Measurements from ENCODE around the gene FBLIM1.

Gene FBLIM1, protein sequence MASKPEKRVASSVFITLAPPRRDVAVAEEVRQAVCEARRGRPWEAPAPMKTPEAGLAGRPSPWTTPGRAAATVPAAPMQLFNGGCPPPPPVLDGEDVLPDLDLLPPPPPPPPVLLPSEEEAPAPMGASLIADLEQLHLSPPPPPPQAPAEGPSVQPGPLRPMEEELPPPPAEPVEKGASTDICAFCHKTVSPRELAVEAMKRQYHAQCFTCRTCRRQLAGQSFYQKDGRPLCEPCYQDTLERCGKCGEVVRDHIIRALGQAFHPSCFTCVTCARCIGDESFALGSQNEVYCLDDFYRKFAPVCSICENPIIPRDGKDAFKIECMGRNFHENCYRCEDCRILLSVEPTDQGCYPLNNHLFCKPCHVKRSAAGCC

DNA sequence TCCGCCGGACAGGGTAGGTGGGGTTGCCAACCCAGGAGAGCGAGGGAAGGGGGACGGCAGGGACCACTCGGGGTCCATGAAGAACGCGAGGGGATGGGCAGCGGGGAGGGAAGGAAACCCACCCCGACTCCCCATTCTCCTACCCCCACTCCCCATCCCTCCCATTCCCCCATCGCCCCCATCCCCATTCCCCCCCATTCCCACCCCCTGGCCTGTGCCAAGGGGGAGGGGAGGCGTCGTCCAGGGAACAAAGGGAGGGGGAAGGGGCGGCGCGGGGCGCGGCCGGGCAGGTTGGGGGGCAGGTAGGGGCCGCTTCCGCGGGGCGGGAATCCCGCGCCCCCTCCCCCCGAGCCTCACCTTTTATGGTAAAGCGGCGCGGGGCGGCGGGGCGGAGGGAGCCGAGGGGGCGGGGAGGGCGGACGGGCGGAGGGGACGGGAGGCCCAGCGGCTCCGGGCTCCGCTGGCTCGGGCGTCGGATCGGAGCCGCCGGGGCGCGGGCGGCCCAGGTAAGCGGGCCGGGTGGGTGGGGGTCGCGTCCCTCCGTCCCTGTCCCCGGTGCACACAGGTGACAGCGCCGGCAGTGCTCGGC is at the start of gene FBLIM1:
TSS of gene FBLIM1 (plus strand) at position 453 of the 589 bp plus-strand sequence. CDS start 6,189 bp downstream, outside the sequence.
- TF ChIP-seq, protein P1, sequence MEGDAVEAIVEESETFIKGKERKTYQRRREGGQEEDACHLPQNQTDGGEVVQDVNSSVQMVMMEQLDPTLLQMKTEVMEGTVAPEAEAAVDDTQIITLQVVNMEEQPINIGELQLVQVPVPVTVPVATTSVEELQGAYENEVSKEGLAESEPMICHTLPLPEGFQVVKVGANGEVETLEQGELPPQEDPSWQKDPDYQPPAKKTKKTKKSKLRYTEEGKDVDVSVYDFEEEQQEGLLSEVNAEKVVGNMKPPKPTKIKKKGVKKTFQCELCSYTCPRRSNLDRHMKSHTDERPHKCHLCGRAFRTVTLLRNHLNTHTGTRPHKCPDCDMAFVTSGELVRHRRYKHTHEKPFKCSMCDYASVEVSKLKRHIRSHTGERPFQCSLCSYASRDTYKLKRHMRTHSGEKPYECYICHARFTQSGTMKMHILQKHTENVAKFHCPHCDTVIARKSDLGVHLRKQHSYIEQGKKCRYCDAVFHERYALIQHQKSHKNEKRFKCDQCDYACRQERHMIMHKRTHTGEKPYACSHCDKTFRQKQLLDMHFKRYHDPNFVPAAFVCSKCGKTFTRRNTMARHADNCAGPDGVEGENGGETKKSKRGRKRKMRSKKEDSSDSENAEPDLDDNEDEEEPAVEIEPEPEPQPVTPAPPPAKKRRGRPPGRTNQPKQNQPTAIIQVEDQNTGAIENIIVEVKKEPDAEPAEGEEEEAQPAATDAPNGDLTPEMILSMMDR (IDR thresholded peaks at IDR 0.05; ENCODE audit: low read depth, low read length, missing control alignments): no peak
- no peak for DNase-seq (ENCODE audit: low read depth)
- H3K4me3 ChIP-seq (ENCODE audit: low read depth, low read length): no peak within 1 kb of the TSS

DNA sequence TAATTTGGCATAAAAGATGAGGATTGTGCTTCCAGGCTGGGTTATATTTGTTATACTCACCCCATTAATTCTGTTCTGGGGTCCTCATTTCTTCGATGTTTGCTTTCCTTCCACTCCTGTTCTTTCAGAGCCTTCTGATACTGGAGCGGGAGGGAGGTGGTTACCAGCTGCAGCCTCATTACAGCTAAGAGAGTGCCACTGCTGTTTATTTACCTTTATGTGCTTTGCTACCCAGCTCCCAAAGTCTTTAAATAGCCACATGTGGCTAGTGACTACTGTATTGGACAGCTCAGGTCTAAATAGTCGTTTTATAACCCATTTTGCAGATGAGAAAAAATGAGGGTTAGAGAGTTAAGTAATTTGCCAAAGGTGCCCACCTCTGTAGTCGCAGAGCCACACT is 49.4 kb upstream of the FBLIM1 start:
- no peak overlapping the region for H3K4me3 ChIP-seq (ENCODE audit: low read depth, low read length)
- no peak for DNase-seq (ENCODE audit: low read depth)
- TF ChIP-seq, protein P1 (IDR thresholded peaks at IDR 0.05; ENCODE audit: low read depth, low read length, missing control alignments): no peak

- no peak for DNase-seq (ENCODE audit: low read depth)
- no peak overlapping the region for H3K4me3 ChIP-seq (ENCODE audit: low read depth, low read length)
- TF ChIP-seq, protein P1 (IDR thresholded peaks at IDR 0.05; ENCODE audit: low read depth, low read length, missing control alignments): no peak
These were observed 46.4 kb upstream of the FBLIM1 start for GRCh38 chr1:15712168-15712567.

- no peak overlapping the region for H3K4me3 ChIP-seq (ENCODE audit: low read depth, low read length)
- TF ChIP-seq, protein P1 (IDR thresholded peaks at IDR 0.05; ENCODE audit: low read depth, low read length, missing control alignments): no peak
- DNase-seq (ENCODE audit: low read depth): no peak
These were observed 44.0 kb upstream of the FBLIM1 start for GRCh38 chr1:15714406-15715136.

DNA sequence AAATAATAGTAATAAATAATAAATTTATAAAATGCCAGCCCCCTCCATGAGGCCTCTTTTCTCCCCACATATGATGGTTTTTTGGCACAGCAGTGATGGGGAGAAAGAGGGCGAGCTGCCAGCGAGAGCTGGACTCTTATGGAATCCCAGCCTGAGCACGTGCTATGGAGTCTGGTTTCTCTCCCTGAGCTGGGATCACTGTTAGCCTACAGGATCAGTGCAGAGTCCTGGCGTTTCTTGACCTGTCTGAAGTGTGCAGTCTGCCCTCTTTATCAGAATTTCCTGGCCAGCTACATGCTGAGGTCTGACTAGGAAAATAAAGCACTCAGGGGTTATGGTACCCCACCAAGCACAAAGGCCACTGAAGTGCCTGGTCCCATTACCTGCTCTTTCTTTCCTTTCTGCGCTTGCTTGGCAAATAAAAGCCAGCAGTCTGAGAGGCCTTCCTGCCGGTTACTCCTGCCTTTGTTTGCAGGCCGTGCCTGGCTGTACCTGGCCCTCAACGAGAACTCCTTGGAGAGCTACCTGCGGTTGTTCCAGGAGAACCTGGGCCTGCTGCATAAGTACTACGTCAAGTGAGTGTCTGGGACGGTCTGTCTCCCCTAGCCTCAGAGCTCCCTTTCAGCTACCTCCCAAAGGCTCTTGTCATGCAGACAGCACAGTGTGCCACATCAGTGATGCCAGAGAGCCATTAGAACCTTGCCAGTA is 41.0 kb upstream of the FBLIM1 start:
- TF ChIP-seq, protein P1 (IDR thresholded peaks at IDR 0.05; ENCODE audit: low read depth, low read length, missing control alignments): no peak
- H3K4me3 ChIP-seq (ENCODE audit: low read depth, low read length): no peak overlapping the region
- DNase-seq (ENCODE audit: low read depth): no peak

GRCh38 chr1:15718199-15718601 is 40.4 kb upstream of the FBLIM1 start:
- TF ChIP-seq, protein P1 (IDR thresholded peaks at IDR 0.05; ENCODE audit: low read depth, low read length, missing control alignments): no peak
- H3K4me3 ChIP-seq (ENCODE audit: low read depth, low read length): no peak overlapping the region
- no peak for DNase-seq (ENCODE audit: low read depth)
